GM19238 (cell line): ENCODE data around the gene PGK2.
"Not testable (repeated sequence)": the region's sequence is repeated elsewhere in the genome, so short reads cannot be mapped to it uniquely, and the experiment has no call there.

ENCODE experiments used
- DNase-seq: peaks from one replicate; pipeline ENCODE4 v3.0.0; 2011; ENCODE audit warnings: low spot score; ENCODE audit not compliant: insufficient read length

Gene PGK2

GRCh38 chr6:49787176-49787575 is at the start of gene PGK2:
PGK2 (minus strand) TSS chr6:49787285; CDS start chr6:49787187, 98 bp downstream.
- no peak for DNase-seq

DNA sequence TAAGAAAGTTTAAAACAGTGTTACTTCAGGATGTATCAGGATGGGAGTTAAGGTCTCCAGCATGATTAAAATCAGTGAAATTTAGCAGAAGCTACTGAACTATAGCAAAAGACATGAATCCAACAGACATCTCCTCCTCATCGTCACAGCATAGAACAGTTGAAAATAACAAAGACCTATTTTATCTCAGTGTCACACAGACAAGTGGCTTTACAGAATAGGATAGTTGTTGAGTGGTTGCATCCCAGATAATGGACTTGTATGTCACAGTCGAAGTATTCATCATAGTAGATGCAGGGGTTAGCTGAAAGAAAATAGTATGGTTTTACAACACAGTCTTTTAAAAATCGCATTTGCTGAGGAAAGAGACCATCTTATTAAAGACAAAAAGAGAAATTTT is 48.1 kb upstream of the PGK2 start:
- DNase-seq, result no peak

DNA sequence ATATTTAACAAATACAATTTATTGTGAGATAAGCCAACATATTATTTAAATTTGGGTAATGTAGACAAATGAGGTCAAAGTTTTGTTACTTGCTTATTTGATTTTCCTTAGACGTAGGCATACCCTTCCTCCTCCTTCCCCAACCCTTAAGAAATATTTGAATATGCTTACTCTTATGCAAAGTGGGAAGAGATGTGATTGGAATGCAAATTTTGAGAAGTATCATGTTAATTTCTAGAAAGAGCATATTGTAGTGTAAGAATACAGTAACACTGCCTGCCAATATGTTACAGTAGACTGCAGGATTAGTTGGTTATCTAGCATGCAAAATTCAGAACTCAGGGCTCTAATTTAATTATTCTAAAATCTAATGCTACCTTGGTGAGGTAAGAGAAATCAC is 46.3 kb upstream of the PGK2 start:
- no peak for DNase-seq

DNA sequence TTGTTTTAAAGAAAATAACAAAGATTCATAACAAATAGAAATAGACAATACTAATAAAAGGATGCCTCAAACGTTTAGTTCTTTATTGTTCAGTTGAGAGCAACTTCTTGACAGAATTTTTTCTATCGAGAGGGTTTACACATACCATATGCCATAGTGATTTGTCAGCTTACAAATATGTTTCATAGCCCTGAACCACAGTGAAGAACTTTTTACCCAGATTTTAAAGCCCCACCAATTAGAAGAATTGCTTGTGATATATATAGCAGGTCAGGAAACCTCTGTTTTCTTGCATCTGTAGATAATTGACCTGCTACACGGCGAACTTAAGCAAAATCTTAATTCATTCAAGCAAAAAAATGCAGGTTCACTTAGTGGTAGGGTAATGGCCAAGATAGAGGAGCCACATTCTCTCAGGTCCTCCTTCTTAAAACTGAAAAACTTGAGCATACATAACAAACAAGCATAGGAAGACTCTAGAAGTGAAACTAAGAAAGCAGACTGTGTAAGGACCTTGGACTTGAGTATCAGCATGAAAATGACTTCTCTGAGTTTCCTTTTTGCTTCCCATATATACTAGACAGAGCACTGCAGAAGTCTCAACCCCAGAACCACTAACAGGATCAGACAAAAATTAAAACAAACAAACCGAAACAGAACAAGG is 39.8 kb upstream of the PGK2 start:
- peak; percentile 5 for DNase-seq

- no peak for DNase-seq
Observed at GRCh38 chr6:49815166-49815565, 28.1 kb upstream of the PGK2 start.

- no peak for DNase-seq
Observed at GRCh38 chr6:49813248-49813647, 26.2 kb upstream of the PGK2 start.

GRCh38 chr6:49806145-49806544 is 19.1 kb upstream of the PGK2 start:
- no peak for DNase-seq

- no peak for DNase-seq
Observed at GRCh38 chr6:49805246-49805645, 18.2 kb upstream of the PGK2 start.

DNA sequence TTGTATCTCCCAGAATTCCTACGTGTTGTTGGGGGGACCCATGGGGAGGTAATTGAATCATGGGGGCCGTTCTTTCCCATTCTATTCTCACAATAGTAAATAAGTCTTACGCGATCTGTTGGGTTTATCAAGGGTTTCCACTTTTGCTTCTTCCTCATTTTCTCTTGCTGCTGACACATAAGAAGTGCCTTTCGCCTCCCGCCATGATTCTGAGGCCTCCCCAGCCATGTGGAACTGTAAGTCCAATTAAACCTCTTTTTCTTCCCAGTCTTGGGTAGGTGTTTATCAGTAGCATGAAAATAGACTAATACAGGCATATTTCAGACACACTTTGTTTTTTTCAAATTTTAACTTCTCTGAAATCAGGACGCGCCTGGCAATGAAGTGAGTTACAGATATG is 14.4 kb upstream of the PGK2 start:
- DNase-seq, result no peak

GRCh38 chr6:49799090-49799489 is 12.0 kb upstream of the PGK2 start:
- DNase-seq, result no peak

DNA sequence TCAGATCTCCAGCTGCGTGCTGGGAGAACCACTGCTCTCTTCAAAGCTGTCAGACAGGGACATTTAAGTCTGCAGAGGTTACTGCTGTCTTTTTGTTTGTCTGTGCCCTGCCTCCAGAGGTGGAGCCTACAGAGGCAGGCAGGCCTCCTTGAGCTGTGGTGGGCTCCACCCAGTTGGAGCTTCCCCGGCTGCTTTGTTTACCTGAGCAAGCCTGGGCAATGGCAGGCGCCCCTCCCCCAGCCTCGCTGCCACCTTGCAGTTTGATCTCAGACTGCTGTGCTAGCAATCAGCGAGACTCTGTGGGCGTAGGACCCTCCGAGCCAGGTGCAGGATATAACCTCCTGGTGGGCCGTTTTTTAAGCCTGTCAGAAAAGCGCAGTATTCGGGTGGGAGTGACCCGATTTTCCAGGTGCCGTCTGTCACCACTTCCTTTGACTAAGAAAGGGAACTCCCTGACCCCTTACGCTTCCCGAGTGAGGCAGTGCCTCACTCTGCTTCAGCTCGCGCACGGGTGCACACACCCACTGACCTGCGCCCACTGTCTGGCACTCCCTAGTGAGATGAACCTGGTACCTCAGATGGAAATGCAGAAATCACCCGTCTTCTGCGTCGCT is 9.9 kb upstream of the PGK2 start:
- not testable (repeated sequence) for DNase-seq

- DNase-seq, result no peak
Observed at GRCh38 chr6:49790341-49790740, 3.3 kb upstream of the PGK2 start.

GRCh38 chr6:49784272-49784671 is 2.8 kb downstream of the PGK2 start:
- no peak for DNase-seq

- DNase-seq, result no peak
Observed at GRCh38 chr6:49782725-49783124, 4.4 kb downstream of the PGK2 start.

GRCh38 chr6:49782293-49782692 is 4.8 kb downstream of the PGK2 start:
- no peak for DNase-seq

DNA sequence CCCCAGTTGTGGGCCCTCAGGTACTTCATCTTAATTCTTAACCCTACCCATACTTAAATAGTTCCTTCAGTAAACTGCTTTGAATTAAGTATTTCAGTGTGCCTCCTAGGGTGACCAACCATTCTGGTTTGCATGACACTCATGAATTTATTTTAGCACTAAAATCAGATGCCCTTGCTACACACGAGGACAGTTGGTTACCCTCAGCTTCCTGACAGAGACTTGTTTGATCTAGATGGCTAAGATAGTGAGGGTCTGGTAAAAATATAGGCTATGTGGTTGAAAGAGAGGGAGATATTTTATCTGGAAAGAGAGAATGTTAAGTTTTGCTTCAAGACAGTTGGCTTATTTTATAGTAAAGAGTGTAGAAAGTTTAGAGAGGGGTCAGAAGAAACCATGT is 10.6 kb downstream of the PGK2 start:
- no peak for DNase-seq

DNA sequence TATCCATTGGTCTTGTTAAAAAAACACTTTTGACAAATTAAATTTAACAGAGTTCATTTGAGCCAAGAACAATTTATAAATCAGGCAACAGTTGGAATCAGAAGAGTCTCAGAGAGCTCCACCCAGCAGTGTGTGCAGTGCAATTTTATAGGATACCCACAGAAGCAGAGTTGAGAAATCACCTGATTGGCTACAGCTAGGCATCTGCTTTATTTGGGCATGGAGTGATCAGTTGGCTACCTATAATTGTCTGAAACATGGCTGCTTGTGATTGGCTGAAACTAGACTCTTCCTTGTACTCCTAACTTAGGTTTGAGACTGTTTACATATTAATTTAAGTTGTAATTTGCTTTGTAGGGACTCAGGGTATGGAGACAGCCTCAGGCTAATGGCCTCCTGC is 12.0 kb downstream of the PGK2 start:
- no peak for DNase-seq

GRCh38 chr6:49772285-49772684 is 14.8 kb downstream of the PGK2 start:
- DNase-seq, result no peak

DNA sequence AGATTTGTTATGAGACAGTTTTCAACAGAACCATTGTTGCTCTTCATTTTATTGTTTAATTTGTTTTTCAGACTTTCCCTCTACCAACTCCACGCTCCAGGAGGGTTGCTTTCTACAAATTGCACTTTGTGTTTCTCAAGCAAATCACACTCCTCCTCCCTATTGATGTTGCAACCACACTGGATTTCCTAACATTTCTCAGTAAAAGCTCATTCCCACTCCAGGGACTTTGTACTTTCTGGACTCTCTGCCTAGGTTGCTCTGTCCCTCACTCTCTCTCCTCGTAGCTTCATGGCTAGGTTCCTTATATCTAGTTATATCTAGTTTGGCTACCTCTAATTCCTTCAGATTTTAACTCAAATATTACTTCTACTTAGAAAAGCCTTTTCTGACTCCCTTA is 20.3 kb downstream of the PGK2 start:
- DNase-seq, result no peak

GRCh38 chr6:49764571-49765236 is 22.4 kb downstream of the PGK2 start:
- no peak for DNase-seq

DNA sequence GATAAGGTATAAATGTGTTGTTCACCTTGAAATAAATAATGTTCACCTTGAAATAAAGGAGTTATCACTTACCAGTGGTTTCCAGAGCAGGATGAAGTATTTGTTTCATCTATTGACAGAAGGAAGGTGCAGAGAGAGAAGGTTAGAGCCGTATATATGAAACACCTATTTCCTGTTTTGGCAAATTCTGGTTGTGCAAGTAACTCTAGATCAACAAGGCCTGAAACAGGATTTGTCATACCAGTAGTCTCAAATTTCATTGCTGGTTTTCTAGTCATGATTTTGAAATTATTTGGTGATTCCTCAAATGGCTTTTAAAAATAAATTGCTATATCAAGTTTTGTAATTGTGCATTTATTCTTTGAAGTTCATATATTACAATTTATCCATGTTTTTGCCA is 42.8 kb downstream of the PGK2 start, which contains the start of gene CRISP3:
Gene CRISP3 (minus strand): TSS at position 130 of the 400 bp plus-strand sequence. CDS start 21 bp downstream, at position 109.
- no peak for DNase-seq

- no peak for DNase-seq
Observed at GRCh38 chr6:49743429-49743828, 43.7 kb downstream of the PGK2 start.

- no peak for DNase-seq
Observed at GRCh38 chr6:49739423-49739822, 47.7 kb downstream of the PGK2 start.
